ENCODE results near the gene LDB1. TPM values are rescaled to one million over a fixed set of nuclear protein-coding genes. Genes with fewer than 3 reads are reported as not detected.
A peak's percentile ranks its signal among the peaks of the same experiment; 100 is the strongest.

Gene LDB1
- total and polyA plus RNA-seq, 2 donors: 51.8 to 65.3 TPM

- WGBS: 92% methylated on average over 3 of the region's 3 CpGs
- no peaks in the 10 kb centered on the region for H3K36me3 ChIP-seq (ENCODE audit: insufficient read depth)
- DNase-seq (ENCODE audit: extremely low spot score): no peak
- H3K4me3 ChIP-seq (ENCODE audit: low read depth, low read length): no peak overlapping the region
- H3K4me1 ChIP-seq (ENCODE audit: insufficient read depth): no peaks in the 10 kb centered on the region
- peak overlapping the region; percentile 12 for H3K27ac ChIP-seq (ENCODE audit: low read depth)
These were observed 3.1 kb upstream of the LDB1 start for GRCh38 chr10:102123223-102123622.

DNA sequence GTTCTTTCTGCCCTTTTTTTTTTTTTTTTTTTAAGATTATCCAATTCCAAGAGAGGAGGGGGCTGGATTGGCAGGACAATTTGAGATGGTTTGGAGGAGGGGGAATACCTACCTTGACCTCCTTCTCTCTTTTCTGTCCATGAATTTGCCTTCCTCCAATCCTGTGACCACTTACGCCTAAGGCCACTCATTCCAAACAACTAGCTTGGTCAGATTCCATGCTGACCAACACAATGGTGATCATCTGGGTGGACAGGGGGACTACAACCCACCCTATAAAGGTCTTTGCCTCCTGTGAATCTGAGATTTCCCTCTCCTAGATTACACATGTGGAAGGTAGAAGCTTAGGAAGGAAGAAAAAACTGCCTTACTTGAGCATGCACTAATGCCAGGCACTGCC, 2.3 kb upstream of the LDB1 start:
- WGBS: 89% methylated on average over 1 of the region's 1 CpG
- DNase-seq (ENCODE audit: extremely low spot score): no peak
- Histone ChIP-seq H3K27ac (ENCODE audit: low read depth) (peak overlapping the region; percentile 33), H3K4me1 (ENCODE audit: insufficient read depth) (no peaks in the 10 kb centered on the region), H3K4me3 (ENCODE audit: low read depth, low read length) (no peak overlapping the region), H3K36me3 (ENCODE audit: insufficient read depth) (no peaks in the 10 kb centered on the region)

GRCh38 chr10:102121739-102122372, 1.7 kb upstream of the LDB1 start:
- H3K4me1 ChIP-seq (ENCODE audit: insufficient read depth): no peaks in the 10 kb centered on the region
- WGBS: 22% methylated on average over 6 of the region's 6 CpGs
- DNase-seq (ENCODE audit: extremely low spot score): no peak
- H3K36me3 ChIP-seq (ENCODE audit: insufficient read depth): no peaks in the 10 kb centered on the region
- H3K4me3 ChIP-seq (ENCODE audit: low read depth, low read length): no peak overlapping the region
- H3K27ac ChIP-seq (ENCODE audit: low read depth): peak overlapping the region; percentile 33

DNA sequence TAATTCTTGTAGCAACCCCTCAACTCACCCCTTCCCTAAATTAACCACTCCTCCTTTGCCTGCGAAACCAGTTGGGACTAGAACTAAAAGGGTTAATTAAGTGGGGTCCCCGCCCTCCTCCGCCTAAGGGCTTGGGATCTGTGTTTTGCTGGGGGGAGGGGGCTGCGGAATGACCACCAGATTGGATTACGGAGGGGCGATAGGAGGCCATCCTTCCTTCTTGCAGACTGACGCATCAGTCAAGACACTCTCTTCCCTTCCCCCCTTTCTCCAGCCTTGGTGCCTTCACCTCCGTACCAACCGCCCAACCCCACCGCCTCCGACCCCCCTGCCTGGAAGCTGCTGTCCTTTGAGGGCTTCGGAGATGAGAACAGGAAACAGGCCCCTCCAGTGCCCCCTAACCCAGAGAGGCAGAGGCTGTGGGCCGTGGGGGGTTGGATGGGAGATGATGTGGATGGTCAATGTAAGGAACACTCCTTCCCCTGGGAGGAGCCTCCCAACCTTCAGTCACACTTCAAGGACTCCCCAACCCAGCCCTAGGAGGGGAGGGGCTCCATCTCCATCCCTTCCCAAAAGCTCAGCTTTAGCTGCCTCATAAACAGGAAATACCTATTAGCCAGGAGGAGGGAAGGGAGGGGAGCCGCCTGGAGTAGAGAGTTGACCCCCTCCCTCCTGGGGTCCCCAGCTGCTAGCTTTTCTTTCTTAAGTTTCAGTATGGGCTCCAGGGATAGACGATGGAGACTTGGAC, 997 bp upstream of the LDB1 start:
- Histone ChIP-seq H3K4me3 (ENCODE audit: low read depth, low read length) (peak overlapping the region; percentile 95), H3K27ac (ENCODE audit: low read depth) (peak overlapping the region; percentile 98), H3K36me3 (ENCODE audit: insufficient read depth) (no peaks in the 10 kb centered on the region), H3K4me1 (ENCODE audit: insufficient read depth) (no peaks in the 10 kb centered on the region)
- peak; percentile 87 for DNase-seq (ENCODE audit: extremely low spot score)
- 2% methylated on average over 15 of the region's 15 CpGs for WGBS

DNA sequence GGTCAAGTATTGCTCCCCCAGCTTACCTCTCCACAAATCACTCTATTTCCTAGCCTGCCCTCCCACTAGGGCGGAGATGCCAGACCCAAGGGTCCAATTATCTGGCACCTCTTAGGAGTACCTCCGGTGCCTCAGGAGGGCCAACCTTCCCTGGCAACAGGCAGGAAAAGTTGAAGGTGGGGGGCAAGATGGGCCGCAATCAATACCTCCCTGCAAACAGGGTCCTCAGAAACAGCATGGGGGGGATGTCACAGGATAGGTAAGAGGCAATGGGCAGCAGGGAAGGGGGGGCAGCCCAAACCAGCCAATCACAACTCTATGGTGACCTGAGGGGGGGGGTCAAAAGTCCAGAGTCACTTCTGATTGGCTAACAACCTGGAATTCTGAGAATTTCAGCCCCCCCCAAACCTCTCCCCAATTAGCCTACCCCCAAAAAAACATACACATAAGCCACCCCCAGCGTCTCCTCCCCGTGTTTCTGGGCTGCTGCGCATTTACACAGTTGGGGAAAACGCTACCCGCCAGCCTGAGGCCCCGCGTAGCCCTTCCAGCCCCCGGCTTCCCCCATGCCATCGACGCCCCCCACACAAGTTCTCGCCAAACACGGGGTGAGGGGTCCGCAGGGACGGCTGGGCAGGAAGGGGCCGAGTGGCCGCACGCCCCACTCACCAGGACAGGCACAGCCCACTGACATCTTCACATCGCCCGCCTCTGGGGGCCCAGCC, 589 bp downstream of the LDB1 start:
- no peaks in the 10 kb centered on the region for H3K4me1 ChIP-seq (ENCODE audit: insufficient read depth)
- no peak for DNase-seq (ENCODE audit: extremely low spot score)
- peak overlapping the region; percentile 98 for H3K27ac ChIP-seq (ENCODE audit: low read depth)
- H3K36me3 ChIP-seq (ENCODE audit: insufficient read depth): no peaks in the 10 kb centered on the region
- peak overlapping the region; percentile 95 for H3K4me3 ChIP-seq (ENCODE audit: low read depth, low read length)
- 1% methylated on average over 22 of the region's 22 CpGs for WGBS

GRCh38 chr10:102118867-102119266, 1.3 kb downstream of the LDB1 start:
- DNase-seq (ENCODE audit: extremely low spot score): no peak
- 2% methylated on average over 6 of the region's 6 CpGs for WGBS
- Histone ChIP-seq H3K36me3 (ENCODE audit: insufficient read depth) (no peaks in the 10 kb centered on the region), H3K27ac (ENCODE audit: low read depth) (peak overlapping the region; percentile 61), H3K4me1 (ENCODE audit: insufficient read depth) (no peaks in the 10 kb centered on the region), H3K4me3 (ENCODE audit: low read depth, low read length) (peak overlapping the region; percentile 95)

- peak; percentile 72 for DNase-seq (ENCODE audit: extremely low spot score)
- H3K4me1 ChIP-seq (ENCODE audit: insufficient read depth): no peaks in the 10 kb centered on the region
- H3K4me3 ChIP-seq (ENCODE audit: low read depth, low read length): peak overlapping the region; percentile 19
These were observed 2.6 kb downstream of the LDB1 start for GRCh38 chr10:102117391-102118159.

DNA sequence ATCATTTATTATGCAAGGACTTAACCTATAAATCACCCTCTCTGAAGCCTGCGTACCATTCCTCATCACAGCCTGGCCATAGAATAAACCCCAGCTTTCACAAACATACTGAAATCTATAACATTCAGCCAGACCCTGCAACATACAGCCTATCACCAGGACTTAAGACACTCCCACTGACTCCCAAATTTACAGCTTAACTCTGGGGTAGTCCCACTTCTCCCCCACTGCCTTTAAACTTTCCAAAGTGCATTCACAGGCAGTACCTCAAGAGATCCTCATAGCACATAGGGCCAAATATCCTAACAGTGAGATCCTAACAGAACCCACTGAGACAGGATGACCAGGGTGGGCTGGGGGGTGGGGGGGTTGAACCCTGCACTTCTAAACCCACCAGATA, 3.5 kb downstream of the LDB1 start:
- WGBS: 64% methylated on average over 1 of the region's 1 CpG
- no peaks in the 10 kb centered on the region for H3K4me1 ChIP-seq (ENCODE audit: insufficient read depth)
- no peak for DNase-seq (ENCODE audit: extremely low spot score)
- no peaks in the 10 kb centered on the region for H3K36me3 ChIP-seq (ENCODE audit: insufficient read depth)
- H3K27ac ChIP-seq (ENCODE audit: low read depth): no peak overlapping the region
- no peak overlapping the region for H3K4me3 ChIP-seq (ENCODE audit: low read depth, low read length)

More at GRCh38 chr10:102117391-102118159, 2.6 kb downstream of the LDB1 start:
- Histone ChIP-seq H3K36me3 (ENCODE audit: insufficient read depth) (no peaks in the 10 kb centered on the region), H3K27ac (ENCODE audit: low read depth) (peak overlapping the region; percentile 83)
- 6% methylated on average over 12 of the region's 12 CpGs for whole genome bisulfite sequencing

DNA sequence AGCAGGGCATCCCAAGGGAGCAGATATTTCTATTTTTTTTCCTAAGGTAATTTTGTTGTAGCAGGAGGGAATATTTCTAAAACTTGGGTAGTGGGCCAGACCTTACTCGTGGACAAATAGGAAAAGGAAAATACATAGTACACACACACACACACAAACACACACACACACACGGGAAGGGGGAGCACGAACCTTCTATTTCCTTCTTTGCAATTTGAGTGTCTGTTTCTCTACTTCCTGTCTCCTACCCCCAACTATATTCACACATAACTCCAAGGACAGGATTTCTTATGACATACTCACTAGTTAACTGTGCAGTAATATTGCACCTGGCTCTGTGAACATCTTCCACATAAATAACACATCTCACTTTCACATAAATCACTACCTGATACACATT, 4.4 kb downstream of the LDB1 start:
- peak overlapping the region; percentile 81 for H3K27ac ChIP-seq (ENCODE audit: low read depth)
- H3K4me1 ChIP-seq (ENCODE audit: insufficient read depth): no peaks in the 10 kb centered on the region
- peaks cover under 1% of the 10 kb centered on the region for H3K36me3 ChIP-seq (ENCODE audit: insufficient read depth)
- DNase-seq (ENCODE audit: extremely low spot score): no peak
- WGBS: 7% methylated on average over 3 of the region's 3 CpGs
- no peak overlapping the region for H3K4me3 ChIP-seq (ENCODE audit: low read depth, low read length)

- peaks cover 8% of the 10 kb centered on the region for H3K36me3 ChIP-seq (ENCODE audit: insufficient read depth)
- H3K4me3 ChIP-seq (ENCODE audit: low read depth, low read length): peak overlapping the region; percentile 78
- peak overlapping the region; percentile 81 for H3K27ac ChIP-seq (ENCODE audit: low read depth)
- peak; percentile 82 for DNase-seq (ENCODE audit: extremely low spot score)
- WGBS: 2% methylated on average over 23 of the region's 23 CpGs
- no peaks in the 10 kb centered on the region for H3K4me1 ChIP-seq (ENCODE audit: insufficient read depth)
These were observed 5.1 kb downstream of the LDB1 start for GRCh38 chr10:102114861-102115618.

DNA sequence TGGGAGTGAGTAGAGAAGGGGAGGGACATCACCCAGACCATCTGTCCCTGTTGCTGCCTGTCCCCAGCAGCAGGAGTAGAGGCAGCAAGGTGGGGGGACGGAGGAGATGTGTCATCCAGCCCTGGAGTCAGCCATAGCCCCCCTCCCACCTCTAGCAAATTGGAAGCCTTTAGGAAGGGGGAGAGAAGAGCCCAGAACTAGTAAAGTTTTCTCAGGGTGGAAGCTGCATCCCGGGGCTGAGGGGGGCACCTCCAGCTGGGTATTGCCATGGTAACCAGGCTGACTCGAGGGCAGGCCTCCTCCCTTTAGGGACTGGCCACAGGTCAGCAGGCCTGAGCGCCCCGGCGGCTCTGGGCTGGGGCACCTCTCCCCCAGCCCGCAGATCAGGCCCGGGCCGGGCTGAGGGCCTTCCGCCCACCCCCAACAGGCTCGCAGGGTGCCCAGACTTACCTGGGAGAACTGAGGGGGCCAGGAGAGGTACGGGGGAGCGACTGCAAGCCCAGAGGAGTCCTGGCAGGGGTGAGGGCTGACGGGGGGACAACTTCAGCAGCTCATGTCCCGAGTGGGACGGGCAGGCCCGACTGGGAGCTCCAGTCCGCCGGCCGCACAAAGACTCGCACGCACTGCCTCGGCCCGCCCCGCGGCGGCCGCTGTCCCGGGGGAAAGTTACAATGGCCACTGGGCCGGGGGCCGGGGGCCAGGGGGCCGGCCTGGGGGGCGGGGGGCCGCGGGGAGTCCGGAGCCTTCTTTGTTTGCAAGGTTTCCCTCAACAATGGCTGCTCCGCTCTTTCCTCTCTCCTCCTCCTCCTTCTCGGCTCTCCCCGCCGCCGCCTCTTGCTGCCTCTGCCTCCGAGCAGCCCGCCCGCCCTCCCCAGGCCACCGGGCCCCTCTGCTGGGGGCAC, 6.0 kb downstream of the LDB1 start:
- Histone ChIP-seq H3K4me3 (ENCODE audit: low read depth, low read length) (peak overlapping the region; percentile 78), H3K27ac (ENCODE audit: low read depth) (peak overlapping the region; percentile 49), H3K36me3 (ENCODE audit: insufficient read depth) (peaks cover 8% of the 10 kb centered on the region), H3K4me1 (ENCODE audit: insufficient read depth) (no peaks in the 10 kb centered on the region)
- WGBS: 1% methylated on average over 44 of the region's 45 CpGs
- DNase-seq (ENCODE audit: extremely low spot score): no peak
